WI38 (cell line): Measurements from ENCODE around the gene HEY2.
"Not testable (repeated sequence)": the region's sequence is repeated elsewhere in the genome, so short reads cannot be mapped to it uniquely, and the experiment has no call there.

Source experiments
- H3K4me3 ChIP-seq: 2 replicates; pipeline ENCODE4 v1.5.1; 2011; ENCODE audit warnings: low read depth, mild to moderate bottlenecking, control low read depth, low read length
- TF ChIP-seq, protein P1 (sequence below): IDR thresholded peaks from 2 replicates; pipeline ENCODE4 v1.5.1; 2012; ENCODE audit warnings: low read depth, mild to moderate bottlenecking, control low read depth, low read length

HEY2 gene

GRCh38 chr6:125798734-125799508 is 49.5 kb downstream of the HEY2 start:
- TF ChIP-seq, protein P1, sequence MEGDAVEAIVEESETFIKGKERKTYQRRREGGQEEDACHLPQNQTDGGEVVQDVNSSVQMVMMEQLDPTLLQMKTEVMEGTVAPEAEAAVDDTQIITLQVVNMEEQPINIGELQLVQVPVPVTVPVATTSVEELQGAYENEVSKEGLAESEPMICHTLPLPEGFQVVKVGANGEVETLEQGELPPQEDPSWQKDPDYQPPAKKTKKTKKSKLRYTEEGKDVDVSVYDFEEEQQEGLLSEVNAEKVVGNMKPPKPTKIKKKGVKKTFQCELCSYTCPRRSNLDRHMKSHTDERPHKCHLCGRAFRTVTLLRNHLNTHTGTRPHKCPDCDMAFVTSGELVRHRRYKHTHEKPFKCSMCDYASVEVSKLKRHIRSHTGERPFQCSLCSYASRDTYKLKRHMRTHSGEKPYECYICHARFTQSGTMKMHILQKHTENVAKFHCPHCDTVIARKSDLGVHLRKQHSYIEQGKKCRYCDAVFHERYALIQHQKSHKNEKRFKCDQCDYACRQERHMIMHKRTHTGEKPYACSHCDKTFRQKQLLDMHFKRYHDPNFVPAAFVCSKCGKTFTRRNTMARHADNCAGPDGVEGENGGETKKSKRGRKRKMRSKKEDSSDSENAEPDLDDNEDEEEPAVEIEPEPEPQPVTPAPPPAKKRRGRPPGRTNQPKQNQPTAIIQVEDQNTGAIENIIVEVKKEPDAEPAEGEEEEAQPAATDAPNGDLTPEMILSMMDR: no peak

DNA sequence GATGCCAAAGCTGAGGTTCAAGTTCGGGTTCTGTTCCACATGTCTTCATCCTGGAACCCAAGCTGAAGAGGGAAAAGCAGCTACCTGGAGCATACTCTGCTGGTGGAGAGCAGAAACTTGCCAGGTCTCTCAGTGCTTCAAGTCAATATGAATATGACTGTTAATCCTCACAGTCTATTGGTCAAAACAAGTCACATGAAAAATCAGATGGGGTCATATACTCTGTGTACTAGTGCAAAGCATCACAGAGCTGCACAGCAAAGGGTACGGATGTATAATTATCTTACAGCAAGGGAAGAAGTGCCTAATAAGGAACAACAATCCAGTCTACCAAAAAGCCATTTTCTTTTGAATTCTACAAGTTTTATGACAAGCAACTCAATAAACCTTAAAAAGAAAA is 53.0 kb downstream of the HEY2 start:
- TF ChIP-seq, protein P1: no peak
- no peak overlapping the region for H3K4me3 ChIP-seq

More at GRCh38 chr6:125798734-125799508, 49.5 kb downstream of the HEY2 start:
- H3K4me3 ChIP-seq: no peak overlapping the region

DNA sequence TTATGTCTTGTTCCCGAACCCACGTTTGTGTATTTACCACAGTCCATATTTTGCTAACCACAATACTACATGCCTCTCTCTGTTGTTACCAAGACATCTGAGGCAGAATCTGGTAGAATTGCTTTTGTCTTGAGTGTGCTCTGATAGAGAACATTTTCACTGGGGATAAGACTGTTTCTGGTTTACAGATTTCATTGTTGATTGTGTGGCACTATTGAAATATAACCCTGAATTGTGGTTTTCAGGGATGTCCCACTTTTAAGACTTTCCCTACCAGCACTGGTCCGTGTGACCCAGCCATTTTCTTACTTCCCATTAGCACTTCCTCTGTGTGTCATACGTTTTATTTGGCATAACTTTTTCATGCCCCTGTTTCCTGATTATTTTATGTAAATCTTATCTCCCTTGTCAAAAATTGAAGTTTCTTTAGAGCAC is 53.5 kb downstream of the HEY2 start:
- TF ChIP-seq, protein P1: no peak
- H3K4me3 ChIP-seq: no peak overlapping the region

DNA sequence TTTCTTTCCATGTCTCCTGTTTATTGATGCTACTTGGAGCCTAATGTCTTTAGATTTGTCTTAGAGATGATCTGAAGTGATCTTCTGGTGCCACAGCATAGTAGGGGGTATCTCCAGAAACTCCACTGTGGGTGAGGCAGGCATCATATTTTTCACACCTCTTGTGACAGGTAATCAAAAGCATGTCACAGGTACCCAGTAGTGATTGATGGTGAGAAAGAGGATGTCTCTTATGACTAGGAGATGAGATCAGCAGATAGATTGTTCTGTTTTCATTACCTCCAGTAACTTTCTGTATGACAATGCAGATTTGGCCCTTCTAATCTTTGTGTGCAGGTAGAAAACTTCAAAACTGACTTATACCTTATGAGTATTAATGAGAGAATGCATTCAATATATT is 54.8 kb downstream of the HEY2 start:
- TF ChIP-seq, protein P1: no peak

GRCh38 chr6:125804866-125805425 is 55.5 kb downstream of the HEY2 start:
- H3K4me3 ChIP-seq: not testable (repeated sequence)

More for the DNA sequence above, 54.8 kb downstream of the HEY2 start:
- H3K4me3 ChIP-seq: no peak overlapping the region

DNA sequence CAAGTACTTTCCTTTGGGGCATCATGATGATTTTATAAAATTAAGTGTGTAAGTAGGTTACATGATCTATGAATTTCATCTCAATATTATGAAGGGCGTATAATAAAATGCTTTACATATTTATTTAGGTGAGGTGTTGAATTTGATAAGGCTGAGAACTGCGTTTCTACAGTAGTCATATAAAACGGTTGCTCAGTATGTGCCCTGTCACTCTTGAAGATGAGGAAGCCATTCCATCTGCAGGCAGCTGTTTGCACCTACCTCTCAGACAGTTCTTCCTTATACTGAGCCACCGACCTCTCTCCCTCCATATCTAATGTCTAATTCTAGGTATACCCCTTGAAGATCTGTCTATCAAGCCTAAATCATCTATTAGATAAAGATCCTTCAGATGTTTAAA is 57.4 kb downstream of the HEY2 start:
- TF ChIP-seq, protein P1: no peak
- H3K4me3 ChIP-seq: no peak overlapping the region

DNA sequence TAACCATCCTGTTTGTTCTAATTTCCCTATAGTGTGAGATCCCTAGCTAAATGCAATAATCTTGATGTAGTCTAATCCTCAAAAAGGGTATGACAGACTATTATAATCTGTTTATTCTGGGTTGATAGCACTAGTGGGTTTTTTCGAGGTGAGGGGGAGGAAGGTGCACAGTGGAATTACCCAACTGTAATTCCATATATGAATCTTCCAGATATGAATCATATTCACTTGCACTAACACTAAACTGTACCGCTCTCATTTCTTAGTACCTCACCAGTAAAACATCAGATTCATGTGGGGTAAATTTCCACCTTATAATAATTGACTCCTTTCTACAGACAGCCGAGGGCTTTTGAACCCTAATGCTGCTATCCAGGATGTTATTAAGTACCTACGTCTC is 57.9 kb downstream of the HEY2 start:
- no peak overlapping the region for H3K4me3 ChIP-seq
- TF ChIP-seq, protein P1: no peak

- TF ChIP-seq, protein P1: no peak
- H3K4me3 ChIP-seq: no peak overlapping the region
These were observed 58.6 kb downstream of the HEY2 start for GRCh38 chr6:125808060-125808459.
